Measurements from ENCODE around the gene CCNK.

DNA sequence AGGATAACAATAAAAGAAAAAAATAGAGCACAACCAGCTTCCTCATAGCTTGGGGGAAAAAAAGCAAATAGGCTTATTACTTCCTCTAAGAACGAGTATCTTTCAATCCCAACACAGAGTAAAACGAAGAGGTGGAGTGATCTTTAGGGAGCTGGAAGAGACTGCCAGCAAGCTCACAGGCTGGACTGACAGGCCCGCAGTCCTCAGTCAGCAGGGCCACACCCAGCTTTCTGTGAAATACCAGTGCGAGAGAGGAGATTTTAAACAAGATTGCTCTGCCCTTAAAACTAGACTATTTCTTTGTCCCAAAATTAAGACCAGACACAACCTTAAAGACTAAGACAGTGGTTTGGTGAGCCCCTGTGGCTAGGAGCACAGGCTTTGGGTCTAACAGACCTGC, 33.5 kb upstream of the CCNK start:
- TF ChIP-seq POLR2A (IDR thresholded peaks at IDR 0.05), result no peak
- TF ChIP-seq, protein P1, sequence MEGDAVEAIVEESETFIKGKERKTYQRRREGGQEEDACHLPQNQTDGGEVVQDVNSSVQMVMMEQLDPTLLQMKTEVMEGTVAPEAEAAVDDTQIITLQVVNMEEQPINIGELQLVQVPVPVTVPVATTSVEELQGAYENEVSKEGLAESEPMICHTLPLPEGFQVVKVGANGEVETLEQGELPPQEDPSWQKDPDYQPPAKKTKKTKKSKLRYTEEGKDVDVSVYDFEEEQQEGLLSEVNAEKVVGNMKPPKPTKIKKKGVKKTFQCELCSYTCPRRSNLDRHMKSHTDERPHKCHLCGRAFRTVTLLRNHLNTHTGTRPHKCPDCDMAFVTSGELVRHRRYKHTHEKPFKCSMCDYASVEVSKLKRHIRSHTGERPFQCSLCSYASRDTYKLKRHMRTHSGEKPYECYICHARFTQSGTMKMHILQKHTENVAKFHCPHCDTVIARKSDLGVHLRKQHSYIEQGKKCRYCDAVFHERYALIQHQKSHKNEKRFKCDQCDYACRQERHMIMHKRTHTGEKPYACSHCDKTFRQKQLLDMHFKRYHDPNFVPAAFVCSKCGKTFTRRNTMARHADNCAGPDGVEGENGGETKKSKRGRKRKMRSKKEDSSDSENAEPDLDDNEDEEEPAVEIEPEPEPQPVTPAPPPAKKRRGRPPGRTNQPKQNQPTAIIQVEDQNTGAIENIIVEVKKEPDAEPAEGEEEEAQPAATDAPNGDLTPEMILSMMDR (IDR thresholded peaks at IDR 0.05 in 4 of 5, conservative IDR thresholded peaks at IDR 0.05 in 1 of 5), result no peak
